ENCODE data around the gene BCKDHB. TPM values are rescaled to one million over a fixed set of nuclear protein-coding genes. Genes with fewer than 3 reads are reported as not detected.

The BCKDHB gene
- total RNA-seq, 1 experiment from 2014 or later = 16.4 TPM

DNA sequence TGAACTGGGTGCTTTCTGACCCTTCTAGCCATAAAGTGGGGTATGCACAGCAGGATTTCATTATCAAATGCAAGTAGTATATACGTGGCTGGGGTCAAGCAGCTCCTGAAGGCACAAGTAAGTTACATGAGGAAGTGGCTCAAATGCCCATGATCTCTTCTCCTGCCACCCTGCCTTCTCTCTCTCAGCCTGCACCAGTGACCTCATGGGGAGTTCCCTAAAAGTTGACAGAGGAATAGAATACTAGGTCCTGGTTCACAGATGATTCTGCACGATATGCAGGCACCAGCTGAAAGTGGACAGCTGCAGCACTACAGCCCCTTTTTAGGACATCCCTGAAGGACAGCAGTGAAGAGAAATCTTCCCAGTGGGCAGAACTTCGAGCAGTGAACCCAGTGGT is 282.0 kb downstream of the BCKDHB start:
- H3K4me3 ChIP-seq (ENCODE audit: low read depth in 2 of 2, low read length in 2 of 2) = no peak overlapping the region
- no peak for DNase-seq (ENCODE audit: low read depth, low spot score)
- H3K9me3 ChIP-seq (ENCODE audit: control insufficient read depth, insufficient read depth, low read depth, low read length) = no peaks in the 10 kb centered on the region
- ATAC-seq = no peak
- H3K27me3 ChIP-seq (ENCODE audit: control insufficient read depth, insufficient read depth, low read length) = no peaks in the 10 kb centered on the region
- no peaks in the 10 kb centered on the region for H3K36me3 ChIP-seq (ENCODE audit: control insufficient read depth, insufficient read depth, low read length)
- intact Hi-C loops (cut with micrococcal nuclease; ENCODE audit: unreplicated experiment) = no loop called here
- in situ Hi-C loops (cut with HindIII; ENCODE audit: low pct_unique_long_range_greater_than_20kb, low sequenced_read_pairs) = no loop called here
- POLR2A ChIA-PET = no interaction called here
- H3K27ac ChIP-seq (ENCODE audit: low read length) = no peak overlapping the region
- TF ChIP-seq, protein P1, sequence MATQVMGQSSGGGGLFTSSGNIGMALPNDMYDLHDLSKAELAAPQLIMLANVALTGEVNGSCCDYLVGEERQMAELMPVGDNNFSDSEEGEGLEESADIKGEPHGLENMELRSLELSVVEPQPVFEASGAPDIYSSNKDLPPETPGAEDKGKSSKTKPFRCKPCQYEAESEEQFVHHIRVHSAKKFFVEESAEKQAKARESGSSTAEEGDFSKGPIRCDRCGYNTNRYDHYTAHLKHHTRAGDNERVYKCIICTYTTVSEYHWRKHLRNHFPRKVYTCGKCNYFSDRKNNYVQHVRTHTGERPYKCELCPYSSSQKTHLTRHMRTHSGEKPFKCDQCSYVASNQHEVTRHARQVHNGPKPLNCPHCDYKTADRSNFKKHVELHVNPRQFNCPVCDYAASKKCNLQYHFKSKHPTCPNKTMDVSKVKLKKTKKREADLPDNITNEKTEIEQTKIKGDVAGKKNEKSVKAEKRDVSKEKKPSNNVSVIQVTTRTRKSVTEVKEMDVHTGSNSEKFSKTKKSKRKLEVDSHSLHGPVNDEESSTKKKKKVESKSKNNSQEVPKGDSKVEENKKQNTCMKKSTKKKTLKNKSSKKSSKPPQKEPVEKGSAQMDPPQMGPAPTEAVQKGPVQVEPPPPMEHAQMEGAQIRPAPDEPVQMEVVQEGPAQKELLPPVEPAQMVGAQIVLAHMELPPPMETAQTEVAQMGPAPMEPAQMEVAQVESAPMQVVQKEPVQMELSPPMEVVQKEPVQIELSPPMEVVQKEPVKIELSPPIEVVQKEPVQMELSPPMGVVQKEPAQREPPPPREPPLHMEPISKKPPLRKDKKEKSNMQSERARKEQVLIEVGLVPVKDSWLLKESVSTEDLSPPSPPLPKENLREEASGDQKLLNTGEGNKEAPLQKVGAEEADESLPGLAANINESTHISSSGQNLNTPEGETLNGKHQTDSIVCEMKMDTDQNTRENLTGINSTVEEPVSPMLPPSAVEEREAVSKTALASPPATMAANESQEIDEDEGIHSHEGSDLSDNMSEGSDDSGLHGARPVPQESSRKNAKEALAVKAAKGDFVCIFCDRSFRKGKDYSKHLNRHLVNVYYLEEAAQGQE (IDR thresholded peaks at IDR 0.05; ENCODE audit: insufficient read depth in 1 of 2, low read depth in 2 of 2, low read length in 1 of 2) = no peak
- TF ChIP-seq POLR2AphosphoS5 (IDR thresholded peaks at IDR 0.05; ENCODE audit: low read depth, low read length) = no peak
- TF ChIP-seq TCF7L2 (IDR thresholded peaks at IDR 0.05; ENCODE audit: low read depth, low read length) = no peak
- TF ChIP-seq, protein P2, sequence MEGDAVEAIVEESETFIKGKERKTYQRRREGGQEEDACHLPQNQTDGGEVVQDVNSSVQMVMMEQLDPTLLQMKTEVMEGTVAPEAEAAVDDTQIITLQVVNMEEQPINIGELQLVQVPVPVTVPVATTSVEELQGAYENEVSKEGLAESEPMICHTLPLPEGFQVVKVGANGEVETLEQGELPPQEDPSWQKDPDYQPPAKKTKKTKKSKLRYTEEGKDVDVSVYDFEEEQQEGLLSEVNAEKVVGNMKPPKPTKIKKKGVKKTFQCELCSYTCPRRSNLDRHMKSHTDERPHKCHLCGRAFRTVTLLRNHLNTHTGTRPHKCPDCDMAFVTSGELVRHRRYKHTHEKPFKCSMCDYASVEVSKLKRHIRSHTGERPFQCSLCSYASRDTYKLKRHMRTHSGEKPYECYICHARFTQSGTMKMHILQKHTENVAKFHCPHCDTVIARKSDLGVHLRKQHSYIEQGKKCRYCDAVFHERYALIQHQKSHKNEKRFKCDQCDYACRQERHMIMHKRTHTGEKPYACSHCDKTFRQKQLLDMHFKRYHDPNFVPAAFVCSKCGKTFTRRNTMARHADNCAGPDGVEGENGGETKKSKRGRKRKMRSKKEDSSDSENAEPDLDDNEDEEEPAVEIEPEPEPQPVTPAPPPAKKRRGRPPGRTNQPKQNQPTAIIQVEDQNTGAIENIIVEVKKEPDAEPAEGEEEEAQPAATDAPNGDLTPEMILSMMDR (IDR thresholded peaks at IDR 0.05) = no peak
- no peak for TF ChIP-seq SIN3A (IDR thresholded peaks at IDR 0.05; ENCODE audit: borderline replicate concordance, insufficient read depth, low read depth, low read length)
- CTCF ChIA-PET = no interaction called here
- no TSS peak for BruUV-seq (replicated peaks)
- no peaks in the 10 kb centered on the region for H3K4me1 ChIP-seq (ENCODE audit: control insufficient read depth, insufficient read depth, low read length)

Other genes starting within 250 kb of the BCKDHB start
- gene ELOVL4, start 159.1 kb upstream of the BCKDHB start, total RNA-seq (2021; ENCODE audit: unreplicated experiment) = 0.41 TPM
- gene TTK, start 102.0 kb upstream of the BCKDHB start, total RNA-seq (2021; ENCODE audit: unreplicated experiment) = 35.5 TPM